ENCODE measurements around the gene TRPM7.
"Not testable (repeated sequence)": the region's sequence is repeated elsewhere in the genome, so short reads cannot be mapped to it uniquely, and the experiment has no call there.

Gene TRPM7, protein sequence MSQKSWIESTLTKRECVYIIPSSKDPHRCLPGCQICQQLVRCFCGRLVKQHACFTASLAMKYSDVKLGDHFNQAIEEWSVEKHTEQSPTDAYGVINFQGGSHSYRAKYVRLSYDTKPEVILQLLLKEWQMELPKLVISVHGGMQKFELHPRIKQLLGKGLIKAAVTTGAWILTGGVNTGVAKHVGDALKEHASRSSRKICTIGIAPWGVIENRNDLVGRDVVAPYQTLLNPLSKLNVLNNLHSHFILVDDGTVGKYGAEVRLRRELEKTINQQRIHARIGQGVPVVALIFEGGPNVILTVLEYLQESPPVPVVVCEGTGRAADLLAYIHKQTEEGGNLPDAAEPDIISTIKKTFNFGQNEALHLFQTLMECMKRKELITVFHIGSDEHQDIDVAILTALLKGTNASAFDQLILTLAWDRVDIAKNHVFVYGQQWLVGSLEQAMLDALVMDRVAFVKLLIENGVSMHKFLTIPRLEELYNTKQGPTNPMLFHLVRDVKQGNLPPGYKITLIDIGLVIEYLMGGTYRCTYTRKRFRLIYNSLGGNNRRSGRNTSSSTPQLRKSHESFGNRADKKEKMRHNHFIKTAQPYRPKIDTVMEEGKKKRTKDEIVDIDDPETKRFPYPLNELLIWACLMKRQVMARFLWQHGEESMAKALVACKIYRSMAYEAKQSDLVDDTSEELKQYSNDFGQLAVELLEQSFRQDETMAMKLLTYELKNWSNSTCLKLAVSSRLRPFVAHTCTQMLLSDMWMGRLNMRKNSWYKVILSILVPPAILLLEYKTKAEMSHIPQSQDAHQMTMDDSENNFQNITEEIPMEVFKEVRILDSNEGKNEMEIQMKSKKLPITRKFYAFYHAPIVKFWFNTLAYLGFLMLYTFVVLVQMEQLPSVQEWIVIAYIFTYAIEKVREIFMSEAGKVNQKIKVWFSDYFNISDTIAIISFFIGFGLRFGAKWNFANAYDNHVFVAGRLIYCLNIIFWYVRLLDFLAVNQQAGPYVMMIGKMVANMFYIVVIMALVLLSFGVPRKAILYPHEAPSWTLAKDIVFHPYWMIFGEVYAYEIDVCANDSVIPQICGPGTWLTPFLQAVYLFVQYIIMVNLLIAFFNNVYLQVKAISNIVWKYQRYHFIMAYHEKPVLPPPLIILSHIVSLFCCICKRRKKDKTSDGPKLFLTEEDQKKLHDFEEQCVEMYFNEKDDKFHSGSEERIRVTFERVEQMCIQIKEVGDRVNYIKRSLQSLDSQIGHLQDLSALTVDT (N-terminal part only)

DNA sequence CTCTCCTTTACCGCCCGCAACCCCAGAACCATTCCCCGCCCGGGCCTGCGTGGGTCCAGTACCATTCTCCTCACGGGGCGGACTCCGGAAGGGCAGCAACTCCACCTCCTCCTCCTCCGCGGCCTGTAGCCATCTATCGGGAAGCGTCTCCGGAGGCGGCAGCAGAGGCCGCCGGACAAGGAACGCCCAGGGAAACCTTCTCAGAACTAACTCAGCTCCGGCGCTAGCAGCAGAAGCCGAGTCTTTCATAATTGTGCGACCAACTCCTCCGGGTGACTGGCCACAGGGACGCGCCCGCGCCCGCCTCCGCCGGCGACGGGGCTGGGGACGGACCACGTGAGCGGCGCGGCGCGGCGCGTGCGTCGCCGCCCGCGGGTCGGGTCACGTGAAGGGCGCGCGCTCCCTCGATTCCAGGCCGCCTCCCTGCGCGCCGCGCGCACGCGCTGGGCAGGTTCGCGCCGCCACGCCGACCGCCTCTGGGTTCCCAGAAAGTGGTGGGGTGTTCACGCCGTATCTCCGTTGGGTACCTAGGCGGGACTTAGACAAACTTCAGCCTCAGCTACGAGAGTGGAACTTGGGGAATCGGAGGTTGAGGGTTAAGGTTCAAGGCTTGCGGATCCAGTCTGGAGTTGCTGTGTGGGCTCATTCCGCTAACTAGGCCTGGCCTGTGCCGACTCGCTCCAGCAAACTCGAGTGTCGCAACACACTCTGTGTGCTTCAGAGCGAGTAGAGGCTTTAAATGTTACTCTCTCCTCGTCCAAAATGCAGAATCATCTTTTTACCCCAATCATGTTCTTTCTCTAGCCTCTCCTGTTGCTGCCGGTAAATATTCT, at the start of gene TRPM7:
TRPM7 (minus strand) TSS at position 329 of the 833 bp plus-strand sequence; CDS start at position 65, 264 bp downstream.
- peak; percentile 76 to 82 for DNase-seq

DNA sequence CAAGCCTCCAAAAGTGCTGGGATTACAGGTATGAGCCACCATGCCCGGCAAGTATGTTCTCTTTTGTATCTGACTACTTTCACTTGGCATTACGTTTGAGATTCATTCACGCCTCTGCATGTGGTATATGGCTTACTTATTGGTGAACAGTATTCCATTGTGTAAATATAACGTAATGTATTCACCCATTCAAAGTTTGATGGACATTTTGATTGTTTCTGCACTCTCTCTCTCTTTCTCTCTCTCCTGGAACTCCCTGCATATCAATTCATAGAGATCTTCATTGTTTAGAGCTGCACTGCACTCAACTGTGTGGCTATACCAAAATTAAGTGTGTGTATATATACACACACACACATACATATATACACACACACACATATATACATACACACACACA, 48.6 kb upstream of the TRPM7 start:
- no peak for DNase-seq

DNA sequence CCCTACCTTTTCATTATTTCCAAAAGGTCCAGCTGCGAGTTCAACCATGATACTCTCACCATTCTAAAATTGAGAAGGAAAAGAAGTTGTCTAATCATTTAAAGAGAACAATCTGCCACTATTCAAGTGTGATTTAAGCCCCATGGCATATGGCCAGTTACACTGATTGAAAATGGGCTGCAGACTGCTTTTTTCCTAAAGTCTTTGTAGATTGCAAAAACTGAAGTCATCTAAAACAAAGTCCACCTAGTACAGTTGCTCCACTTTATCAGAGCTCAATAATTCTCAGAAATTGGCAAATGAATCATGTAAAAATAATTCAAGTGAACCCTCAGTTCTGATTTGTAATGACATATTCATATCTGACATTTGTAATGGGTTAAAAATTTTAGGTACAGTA, 39.7 kb upstream of the TRPM7 start:
- no peak for DNase-seq

DNA sequence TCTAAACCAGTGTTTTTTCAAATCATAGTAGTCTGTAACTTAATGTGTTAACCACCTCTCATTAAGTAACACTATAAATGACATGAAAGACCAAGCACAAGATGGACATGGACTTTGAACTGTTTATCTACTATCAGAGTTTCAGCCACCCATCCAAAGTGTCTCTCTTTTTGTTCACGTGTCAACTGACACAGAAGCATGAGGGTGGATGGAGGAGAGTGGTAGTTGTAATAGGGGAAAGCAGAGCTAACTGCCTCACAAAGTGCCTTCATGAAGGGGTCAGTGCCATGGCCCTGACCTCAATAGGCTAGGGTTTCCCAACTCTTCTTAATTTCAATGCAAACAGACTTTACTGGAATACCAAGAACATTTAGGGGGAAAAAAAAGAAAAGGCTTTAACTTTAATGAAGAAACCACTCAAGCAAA, 32.1 kb upstream of the TRPM7 start:
- no peak for DNase-seq

DNA sequence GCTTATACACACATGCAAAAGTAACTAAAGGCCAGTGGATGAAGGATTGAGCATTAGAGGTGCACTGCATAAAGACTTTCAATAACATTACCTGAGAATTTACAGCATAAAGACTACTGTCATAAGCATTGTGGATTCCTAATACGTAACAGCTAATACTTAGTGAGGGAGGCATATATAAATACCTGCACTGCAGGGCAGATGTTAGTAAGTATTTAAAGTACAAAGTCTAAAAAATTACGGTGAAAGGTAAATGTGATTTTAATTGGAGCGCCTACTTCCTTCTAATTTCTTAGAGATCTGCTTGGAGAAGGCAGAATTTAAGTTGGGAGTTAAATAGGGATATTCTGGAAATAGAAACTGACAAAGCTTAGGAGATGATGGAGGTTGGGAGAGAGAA, 25.4 kb upstream of the TRPM7 start:
- DNase-seq, result no peak

DNA sequence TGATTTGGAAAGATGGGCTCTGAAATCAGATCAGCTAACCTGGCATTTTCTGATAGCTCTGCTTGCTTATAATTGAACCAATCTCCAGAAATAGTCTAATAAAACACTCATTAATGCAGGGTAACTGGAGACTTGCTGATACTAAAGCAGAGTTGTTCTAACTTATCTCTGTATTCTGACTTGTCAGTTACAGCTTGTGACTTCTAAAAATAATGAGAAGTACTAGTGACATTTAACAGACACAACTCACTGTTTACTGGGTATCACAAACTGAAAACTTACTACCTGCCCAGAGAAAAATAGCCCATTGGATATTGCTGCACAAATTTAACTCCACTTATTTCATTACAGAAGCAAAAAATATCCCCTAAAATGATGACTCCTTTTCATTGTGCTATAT, 24.0 kb upstream of the TRPM7 start:
- no peak for DNase-seq

DNA sequence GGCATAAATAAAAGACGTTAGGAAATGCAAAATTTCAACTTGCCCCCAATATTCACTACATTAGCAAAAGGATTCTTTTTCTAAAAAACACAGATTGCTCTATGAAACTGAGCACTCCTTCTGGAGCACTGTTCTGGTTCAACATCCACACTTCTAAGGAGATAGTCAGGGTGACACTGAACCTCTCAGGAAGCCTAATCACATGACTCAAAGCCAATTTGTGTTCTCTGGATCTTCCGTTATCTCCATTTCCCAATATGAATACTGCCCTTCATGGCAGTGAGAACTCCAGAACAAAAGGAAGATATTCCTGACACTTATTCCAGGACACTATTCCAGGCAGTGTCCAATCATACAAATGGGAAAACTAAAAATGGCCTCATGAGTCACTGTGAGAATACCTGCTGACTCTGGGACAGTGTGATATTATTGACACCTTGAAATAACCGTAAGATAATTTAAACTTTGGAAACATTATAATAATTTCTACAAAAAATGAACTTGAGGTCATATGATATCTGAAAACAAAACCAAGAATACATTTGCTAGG, 21.4 kb upstream of the TRPM7 start:
- DNase-seq, result no peak

DNA sequence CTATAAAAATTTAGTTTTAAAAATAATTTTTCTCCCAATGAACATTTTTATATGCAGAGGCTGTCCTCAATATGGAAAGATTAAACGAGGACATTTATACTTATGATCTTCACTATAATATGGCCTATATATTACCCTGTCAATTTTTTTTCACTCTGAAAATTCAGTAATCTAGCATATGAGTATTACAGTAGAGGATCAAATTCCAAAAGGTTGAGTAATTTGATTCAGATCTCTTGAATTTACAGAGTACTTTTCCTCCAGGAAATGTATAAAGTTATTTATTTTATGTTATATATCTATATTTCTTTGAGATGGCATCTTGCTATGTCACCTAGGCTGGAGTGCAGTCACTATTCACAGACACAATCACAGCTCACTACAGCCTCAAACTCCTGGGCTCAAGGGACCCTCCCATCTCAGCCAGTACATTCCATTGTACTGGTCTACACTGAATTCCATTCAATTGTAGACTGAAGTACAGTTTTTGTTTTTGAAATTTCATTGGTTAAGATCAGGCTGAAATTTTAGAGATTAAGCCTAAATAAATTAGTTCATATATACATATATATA, 16.3 kb upstream of the TRPM7 start:
- DNase-seq, result no peak

DNA sequence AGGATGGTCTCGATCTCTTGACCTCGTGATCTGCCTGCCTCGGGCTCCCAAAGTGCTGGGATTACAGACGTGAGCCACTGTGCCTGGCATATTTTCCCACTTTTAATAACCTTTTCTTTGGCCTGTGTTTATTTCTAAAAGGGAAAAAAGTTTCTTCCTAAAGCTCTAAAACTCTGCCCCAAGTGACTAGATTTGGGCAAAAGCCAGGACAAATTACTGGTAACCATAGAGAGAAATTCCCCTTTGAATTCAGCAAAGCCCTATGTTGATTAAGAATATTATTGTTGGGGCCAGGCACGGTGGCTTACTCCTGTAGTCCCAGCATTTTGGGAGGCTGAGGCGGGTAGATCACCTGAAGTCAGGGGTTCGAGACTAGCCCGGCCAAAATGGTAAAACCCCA, 11.5 kb upstream of the TRPM7 start:
- DNase-seq, result no peak

DNA sequence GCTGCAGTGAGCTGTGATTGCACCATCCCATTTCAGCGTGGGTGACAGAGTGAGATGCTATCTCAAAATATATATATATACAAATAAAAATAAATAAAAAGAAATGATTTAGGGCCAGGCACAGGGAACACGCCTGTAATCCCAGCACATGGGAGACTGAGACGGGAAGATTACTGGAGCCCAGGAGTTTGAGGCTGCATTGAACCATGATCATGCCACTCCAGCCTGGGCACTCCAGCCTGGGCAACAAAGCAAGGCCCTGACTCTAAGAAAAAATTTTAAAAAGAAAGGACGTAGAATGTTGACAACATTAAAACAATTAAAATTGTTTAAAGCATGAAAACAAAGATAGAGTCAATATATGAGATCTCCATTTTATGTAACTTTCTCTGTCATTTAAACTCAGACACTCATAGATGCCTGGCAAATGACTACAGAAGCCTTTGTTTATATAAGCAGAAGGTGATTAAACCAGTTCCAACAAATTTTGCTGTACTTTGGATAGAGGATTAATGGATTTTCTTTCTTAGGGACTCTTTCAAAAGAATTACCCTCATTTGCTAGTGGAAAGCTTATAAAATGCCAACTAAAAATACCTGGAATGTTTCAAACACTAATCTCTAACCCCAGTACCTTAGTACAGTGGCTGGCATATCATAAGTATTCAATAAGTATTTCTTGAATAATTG, 10.7 kb upstream of the TRPM7 start:
- no peak for DNase-seq

DNA sequence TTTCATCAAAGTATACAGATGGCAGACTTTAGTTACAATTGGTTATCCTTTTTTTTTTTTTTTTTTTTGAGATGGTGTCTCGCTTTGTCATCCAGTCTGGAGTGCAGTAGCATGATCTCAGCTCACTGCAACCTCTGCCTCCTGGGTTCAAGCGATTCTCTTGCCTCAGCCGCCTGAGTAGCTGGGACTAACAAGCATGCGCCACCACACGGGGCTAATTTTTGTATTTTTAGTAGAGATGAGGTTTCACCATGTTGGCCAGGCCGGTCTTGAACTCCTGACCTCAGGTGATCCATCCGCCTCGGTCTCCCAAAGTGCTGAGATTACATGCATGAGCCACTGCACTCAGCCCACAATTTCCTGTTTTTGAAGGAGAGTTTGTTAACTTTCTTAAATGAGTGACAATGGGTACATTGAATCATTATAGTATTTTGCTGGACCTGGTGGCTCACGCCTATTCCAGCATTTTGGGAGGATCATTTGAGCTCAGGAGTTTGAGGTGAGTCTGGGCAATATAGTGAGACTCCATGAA, 8.1 kb upstream of the TRPM7 start:
- DNase-seq, result not testable (repeated sequence)

DNA sequence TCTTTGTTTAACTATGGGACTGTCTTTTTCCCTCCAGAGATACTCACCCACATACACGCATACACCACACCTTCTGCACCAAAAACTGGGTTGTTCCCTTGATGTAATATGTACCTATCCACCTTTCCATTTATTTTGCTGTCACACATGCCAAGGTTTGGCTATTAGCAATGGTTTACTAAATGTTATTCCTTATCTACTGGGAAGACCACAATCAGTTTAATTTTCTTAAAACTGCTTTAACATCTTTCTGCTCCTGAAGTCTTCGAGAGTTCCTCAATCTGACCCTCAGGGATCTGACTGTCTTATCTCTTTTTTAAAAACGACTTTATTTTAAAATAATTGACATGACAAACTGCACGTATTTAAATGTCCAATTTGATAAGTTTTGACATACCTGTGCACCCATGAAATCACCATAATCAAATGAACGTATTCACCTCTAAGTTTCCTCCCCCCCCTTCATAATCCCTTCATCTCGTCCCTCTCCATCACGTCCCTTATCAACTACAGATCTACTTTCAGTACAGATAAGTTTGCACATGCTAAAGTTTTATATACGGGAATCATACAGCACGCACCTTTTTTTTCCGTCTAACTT, 805 bp upstream of the TRPM7 start:
- peak in 1 of 2 donors; percentile 44 for DNase-seq

DNA sequence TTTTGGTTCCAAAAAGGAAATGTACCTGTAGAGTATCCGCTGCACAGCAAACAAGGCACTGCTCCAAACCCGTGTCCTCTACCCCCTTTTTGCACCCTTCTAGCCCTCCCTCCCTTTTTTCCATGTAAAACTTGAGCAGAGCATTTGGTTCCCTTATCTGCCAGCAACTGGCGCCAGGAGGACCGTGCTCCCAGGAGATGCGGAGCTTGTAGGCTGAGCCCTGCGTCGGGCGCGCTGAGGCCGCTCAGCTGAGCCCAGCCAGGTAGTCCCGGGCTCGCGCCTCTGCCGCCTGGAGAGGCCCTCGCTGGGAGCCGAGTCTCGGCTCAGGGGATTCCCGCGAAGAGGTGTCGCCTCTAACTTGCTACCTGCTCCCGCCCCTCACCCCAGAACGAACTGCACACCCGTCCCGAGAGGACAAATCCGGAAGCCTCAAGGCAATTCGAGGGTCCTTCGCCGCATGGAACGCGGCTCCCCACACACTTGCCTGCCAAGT, 575 bp downstream of the TRPM7 start:
- DNase-seq, result no peak

DNA sequence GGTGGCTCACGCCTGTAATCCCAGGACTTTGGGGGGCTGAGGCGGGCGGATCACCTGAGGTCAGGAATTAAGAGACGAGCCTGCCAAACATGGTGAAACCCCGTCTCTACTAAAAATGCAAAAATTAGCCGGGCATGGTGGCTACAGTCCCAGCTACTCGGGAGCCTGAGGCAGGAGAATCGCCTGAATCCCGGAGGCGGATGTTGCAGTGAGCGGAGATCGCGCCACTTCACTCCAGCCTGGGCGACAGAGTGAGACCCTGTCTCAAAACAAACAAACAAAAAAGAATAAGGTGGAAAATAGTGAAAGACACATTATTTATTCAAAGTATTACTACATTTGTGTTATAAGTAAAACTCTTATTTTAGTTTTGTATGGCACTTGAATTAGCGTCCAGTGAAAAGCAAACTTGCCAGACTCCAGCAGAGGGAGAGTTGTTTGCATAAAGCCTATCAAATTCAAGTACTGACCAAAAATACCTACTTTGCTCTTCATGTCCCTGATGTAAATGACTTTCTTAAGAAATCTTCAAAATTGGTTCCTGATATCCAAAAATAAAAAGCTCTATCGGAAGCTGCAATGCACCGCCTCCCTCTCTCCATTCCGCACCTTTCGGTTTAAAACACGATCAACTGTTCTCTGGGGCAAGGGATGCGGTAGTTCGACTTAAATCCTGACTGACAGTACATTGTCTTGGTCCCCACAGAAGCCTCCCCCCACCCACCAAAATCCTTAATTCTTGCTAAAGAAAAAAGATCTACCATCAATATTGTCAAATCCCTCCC, 1.2 kb downstream of the TRPM7 start:
- no peak for DNase-seq

DNA sequence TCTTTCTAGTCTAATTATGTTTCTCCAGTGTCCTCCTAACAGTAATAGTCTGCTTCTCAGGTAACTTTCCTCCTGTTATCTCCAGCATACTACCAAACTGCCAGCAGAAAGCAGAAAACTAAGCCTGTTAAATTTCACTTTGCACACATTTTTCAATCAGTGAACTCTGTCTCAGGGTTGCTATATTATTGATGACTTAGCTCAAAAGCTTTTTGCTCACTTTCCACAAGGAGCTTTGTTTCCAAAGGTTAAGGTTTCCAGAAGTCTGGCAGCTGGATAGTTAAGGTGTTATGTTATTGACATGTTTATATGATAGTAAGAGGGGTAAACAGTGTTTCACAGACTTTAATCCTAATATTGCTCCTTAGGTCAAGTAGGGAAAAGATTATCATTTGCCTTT, 5.1 kb downstream of the TRPM7 start:
- no peak for DNase-seq

DNA sequence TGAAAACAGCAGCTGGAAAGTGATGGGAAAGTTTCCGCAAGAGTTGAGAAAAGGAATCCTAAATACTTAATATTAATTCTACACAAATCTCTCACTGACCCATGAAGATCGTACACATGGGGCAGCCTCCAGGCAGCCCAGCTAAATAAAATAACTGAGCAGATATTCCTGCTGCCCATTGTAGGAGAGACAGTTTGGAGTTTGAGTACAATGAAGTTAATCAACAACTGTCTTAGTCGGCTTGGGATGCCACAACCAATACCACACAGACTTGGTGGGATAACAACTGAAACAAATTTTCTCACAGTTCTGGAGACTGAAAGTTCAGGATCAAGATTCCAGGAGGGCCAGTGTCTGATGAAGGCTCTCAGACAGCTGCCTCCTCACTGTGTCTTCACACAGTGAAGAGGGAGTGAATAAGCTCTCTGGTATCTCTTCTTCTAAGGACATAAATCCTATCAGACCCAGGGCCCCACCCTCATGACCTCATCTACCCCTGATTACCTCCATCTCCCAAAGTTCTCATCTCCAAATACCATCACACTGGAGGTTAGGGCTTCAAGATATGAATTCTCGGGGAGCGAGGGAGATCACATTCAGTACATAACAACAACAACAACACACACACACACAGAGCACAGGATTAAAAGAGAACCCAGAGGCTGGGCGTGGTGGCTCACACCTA, 9.7 kb downstream of the TRPM7 start:
- DNase-seq, result no peak

DNA sequence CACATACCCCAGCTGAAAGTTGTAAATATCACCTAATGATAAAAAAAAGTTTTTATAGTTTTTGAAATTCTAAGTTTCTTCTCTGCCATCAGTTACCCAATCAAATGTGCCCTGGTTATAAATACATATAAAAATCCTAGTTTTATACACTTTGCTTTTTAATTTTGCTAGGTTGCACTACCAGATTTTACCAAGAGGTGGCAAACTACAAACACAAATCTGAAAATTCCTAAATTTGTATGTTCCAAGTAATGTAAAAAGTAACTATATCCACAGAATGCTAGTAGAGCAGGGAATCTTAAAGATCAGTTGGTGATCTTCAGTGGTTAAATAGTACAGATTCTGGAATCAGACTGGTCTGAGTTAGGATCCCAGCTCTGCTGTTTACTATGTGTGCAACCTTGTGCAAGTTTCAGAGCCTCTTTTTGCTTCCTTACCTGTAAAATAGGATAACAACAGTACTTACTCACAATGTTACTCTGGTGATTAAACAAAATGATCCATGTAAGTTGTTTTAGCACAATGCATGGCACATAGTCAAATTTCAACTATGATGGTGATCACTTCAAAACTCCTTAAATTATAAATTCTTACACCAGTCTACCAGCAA, 11.0 kb downstream of the TRPM7 start:
- DNase-seq, result no peak

DNA sequence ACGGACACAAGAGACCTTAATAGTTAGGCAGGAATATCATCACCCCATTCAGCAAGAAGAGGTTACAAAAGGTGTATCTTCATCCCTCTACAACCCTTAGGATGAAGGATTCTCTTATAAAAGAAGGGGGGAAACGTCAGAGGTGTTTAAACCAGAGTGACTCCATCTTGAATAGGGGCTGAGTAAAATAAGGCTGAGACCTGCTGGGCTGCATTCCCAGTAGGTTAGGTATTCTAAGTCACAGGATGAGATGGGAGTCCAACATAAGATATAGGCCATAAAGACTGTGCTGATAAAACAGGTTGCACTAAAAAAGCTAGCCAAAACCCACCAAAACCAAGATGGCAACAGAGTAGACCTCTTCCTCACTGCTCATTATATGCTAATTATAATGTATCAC, 16.5 kb downstream of the TRPM7 start:
- no peak for DNase-seq
